Measurements from ENCODE around the gene FAM120AOS. TPM values are rescaled to one million over a fixed set of nuclear protein-coding genes. Genes with fewer than 3 reads are reported as not detected.

Gene FAM120AOS
- total RNA-seq, 1 donor from 2014 or later, result 27.9 TPM

DNA sequence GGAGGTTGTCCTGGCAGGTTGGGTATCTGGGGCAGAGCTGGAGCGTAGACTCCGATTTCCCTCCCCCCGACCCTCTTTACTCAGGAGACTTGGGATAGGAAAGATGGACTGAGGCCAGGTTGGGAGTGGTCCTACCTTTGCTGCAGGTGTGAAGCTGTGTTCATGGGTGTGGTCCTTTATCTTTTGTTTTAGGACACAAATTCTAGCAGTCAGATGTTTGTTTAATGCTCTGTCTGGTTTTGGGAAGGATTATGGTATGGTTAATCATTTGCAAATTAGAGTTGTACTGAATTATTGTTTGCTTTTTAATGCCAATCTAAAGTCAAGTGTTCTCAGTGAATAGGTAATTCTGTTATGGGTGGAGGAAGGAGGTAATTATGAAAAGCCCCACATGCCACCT, 14.1 kb upstream of the FAM120AOS start:
- DNase-seq (ENCODE audit: extremely low read depth, low read depth, low spot score), result no peak

DNA sequence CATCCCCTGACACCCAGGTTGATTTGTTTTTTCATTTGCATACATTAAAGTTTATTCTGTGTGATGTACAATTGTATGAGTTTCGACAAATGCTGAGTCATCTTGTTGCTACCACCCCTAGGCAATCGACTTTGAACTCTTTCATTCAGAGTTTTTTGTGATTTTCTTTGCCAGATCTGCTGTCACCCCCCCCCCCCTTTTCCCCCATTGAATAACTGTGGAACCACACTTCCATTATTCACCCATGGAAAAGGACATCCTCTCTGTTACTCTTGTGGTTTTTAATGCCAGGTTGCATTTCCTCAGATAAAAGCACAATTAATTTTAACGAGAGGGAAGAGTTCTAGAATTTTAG, 13.7 kb upstream of the FAM120AOS start:
- no peak for DNase-seq (ENCODE audit: extremely low read depth, low read depth, low spot score)

DNA sequence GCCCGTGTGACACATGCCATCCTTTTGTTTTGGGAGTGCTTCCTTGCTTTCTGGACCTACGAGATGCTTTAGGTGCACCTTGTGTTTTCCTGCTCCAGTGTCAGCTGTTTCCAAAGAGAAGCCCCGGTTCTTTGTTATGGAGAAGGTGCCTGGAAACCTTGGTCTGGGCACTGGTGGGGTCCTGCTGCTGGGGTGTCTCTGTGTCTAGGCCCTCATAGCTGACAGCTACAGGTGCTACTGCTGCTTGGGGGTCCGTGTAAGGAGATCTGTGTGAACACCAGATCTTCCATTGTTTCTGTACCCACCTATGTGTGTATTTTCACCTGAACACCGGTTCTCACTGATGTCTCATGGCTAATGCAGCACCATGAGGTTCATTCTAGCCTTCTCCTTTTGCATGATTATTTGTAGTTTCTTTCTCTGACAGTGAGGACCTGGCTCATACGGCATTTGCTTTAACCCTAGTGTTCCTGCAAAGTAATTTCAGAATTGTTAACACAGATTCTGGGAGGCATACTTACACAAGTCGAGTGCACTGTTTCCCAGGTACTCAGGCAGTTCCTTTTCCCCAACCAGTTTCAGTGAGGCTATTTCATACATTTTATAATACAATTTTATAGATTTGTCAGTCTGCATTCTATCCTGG, 13.2 kb upstream of the FAM120AOS start:
- no peak for DNase-seq (ENCODE audit: extremely low read depth, low read depth, low spot score)

DNA sequence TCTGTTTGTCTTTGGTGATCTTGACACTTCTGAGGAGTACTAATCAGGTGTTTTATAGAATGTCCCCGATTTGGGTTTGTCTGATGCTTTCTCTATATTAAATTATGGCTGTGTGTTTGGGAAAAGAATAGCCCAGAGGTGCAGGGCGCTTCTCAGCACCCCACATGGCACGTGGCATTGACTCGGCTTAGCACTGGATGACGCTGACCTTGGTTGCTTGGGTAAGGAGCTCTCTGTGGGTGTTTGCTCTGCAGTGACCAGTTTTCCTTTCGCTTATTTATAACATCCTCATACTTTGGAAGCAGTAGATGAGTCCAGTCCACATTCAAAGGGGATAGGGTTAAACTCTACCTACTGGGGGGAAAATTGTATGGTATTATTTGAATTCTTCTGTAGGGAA, 12.5 kb upstream of the FAM120AOS start:
- DNase-seq (ENCODE audit: extremely low read depth, low read depth, low spot score), result no peak

DNA sequence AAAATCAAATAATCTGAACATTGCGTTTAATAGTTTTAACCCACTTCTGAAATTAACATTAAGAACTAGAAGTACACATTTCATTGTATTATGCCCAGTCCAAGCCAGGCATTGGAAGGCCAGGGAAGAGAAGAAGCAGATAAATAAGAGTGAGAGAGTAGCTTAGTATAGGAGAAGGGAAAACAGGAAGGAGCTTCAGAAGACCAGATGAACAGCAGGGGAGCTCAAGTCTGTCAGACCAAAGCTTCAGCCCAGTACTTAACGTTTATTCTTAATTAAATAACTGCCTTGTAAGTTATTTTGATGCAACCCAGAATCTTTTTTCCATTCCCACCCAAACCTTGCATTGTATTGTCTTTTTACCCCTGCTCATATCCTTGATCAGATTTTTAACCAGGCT, 11.5 kb upstream of the FAM120AOS start:
- no peak for DNase-seq (ENCODE audit: extremely low read depth, low read depth, low spot score)

DNA sequence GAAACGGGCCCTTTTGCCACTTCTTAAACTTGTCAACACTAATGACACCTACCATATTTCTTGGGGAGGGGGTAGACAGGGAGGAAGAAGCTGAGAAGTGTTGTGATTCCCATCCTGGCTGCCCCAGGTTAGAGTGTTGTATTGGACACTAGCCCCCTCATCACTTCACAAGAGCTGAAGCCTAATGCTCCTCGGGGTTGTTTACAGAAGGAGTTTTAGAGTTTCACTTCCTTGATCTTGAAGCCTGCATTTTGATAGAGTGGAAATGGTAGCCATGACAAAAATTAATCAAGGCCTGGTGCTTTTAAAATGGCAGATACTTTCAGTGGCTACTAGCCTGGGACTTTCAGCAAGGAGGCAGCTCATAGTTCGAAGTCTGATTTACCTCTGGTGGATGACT, 11.0 kb upstream of the FAM120AOS start:
- no peak for DNase-seq (ENCODE audit: extremely low read depth, low read depth, low spot score)

DNA sequence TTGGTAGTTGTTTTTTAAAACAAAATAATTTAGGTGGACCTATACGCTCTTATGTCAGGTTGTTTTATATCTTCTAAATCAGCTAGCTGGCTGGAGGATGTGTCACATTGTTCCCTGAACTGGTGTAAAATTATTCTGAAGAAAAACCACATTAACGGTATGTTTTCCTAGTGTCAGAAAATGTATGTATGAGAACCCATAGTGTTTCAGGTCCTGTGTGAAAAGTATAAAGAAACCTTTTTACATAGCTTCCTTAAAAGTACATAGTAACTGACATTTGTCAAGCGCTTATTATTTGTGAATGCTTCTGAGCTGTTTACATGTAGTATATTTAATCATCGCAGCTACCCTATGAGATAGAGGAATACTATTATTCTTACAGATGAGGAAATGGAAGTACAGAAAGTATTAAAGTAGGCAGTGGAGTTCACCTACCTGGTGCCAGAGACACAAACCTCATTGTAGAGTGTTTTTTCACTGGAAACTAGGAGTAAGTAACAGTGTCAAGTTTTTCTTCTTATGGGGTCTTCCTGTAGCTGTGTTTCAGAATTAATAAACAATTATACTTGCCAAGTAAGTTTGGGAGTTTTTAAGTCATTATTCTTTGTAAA, 10.4 kb upstream of the FAM120AOS start:
- DNase-seq (ENCODE audit: extremely low read depth, low read depth, low spot score), result no peak

DNA sequence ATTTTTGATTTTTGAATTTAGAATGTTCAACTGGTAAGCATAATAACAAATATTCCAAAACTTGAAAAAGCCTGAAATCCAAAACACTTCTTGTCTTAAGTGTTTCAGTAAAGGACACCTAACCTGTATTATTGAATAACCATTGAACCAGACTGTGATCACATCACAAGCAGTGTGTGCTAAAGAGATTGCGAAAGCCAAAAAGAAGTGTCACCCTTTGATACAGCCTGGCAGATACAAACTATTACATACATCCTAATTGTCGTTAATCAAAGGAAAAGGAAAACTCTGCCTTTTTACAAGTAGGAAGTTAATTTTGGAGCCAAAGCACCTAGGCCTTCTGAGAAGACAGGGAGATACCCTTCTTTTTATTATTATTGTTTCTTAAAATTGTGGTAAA, 8.4 kb upstream of the FAM120AOS start:
- DNase-seq (ENCODE audit: extremely low read depth, low read depth, low spot score), result no peak

DNA sequence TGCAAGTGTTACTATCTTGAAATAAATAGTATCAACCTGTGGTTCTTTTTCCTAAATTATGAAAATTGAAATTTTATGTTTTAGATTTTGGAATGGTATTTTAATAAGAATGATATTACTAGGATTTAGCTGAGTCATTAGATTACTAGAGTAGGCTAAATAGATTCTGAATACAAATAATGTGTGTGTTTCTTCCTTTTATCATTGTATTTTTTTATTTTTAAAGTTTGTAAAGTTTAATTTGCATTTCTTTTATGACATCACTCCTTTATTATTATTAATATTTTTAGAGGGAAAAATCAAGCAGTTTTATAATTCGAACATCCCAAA, 8.0 kb upstream of the FAM120AOS start:
- DNase-seq (ENCODE audit: extremely low read depth, low read depth, low spot score), result no peak

DNA sequence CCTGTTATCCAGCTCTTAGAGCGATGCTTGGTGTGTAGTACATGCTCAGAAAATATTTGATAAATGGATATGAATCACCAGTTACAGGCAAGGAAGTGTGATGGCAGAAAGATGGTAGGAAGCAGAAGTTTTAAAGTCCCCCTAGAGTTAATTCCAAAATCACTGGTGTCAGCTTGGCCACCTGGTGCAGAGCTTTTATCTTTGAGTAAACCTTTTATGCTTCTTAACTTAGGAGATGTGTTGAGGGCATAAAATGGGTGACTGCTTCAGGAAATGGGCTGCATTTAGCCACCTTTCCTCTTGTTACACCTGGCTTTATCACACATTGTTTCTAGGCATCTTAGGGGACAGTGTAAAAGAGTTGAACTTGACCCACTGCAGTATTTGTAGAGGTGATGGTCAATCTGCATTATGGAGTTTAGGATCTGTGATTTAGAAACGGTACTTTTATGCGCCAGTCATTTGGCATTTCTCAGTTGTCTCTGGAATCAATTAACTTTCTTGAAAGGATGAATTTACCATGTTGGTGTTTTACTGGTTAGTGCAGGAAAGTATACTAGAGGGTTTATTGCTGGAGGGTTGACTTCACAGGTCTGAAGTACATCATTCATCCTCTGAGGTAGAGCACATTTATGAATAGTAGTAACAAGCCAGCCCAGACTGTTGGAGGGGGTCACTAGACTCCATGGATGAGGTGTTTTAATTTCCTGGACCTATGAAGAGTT, 7.5 kb upstream of the FAM120AOS start:
- DNase-seq (ENCODE audit: extremely low read depth, low read depth, low spot score), result no peak

DNA sequence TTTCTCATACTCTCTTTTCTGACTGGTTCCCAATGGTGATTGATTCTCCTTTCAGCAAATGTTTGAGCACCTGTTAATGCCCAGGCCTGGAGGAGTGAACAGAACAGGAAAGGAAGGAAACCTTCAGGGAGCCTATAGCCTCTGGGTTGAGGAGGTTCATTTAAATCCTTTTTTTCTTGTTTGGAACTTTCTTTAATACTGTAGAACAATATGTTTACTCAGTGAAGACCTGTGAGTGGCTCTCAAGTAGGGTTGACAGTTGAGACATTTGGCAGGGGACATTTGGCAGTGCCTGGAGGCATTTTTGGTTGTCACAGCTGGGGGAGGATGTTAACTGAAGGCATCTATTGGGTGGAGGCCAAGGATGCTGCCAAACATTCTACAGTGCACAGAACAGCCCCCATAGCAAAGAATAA, 6.1 kb upstream of the FAM120AOS start:
- no peak for DNase-seq (ENCODE audit: extremely low read depth, low read depth, low spot score)

DNA sequence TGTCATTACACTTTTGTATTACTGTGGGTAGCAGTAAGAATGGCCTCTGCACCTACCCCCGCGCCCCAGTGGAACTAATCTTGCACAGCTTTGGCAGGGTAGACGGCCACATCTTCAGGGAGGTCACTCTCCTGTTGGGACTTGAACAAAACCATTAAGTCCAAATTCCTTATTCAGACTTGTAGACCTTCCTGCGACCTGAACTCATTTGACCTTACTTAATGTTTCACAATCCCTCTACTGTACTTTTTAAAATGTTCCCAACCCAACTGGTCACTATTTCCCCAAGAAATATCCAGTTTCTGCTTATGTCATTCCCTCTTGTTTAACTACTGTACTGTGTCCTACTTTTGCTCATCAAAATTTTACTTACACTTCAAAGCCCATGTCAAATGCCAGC, 5.3 kb upstream of the FAM120AOS start:
- no peak for DNase-seq (ENCODE audit: extremely low read depth, low read depth, low spot score)

DNA sequence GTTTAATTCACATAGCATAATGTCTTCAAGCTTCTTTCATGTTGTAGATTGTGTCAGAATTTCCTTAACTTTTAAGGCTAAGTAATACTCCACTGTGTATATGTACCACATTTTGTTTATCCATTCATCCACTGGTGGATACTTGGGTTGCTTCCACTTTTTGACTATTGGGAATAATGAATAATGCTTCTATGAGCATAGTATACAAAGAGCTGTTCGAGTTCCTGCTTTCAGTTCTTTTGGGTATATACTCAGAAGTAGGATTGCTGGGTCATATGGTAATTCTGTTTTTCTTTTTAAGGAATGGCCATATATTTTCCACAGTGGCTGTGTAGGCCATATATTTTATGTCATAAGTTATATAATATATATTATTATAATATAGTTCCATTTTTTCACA, 3.6 kb upstream of the FAM120AOS start:
- DNase-seq (ENCODE audit: extremely low read depth, low read depth, low spot score), result no peak

DNA sequence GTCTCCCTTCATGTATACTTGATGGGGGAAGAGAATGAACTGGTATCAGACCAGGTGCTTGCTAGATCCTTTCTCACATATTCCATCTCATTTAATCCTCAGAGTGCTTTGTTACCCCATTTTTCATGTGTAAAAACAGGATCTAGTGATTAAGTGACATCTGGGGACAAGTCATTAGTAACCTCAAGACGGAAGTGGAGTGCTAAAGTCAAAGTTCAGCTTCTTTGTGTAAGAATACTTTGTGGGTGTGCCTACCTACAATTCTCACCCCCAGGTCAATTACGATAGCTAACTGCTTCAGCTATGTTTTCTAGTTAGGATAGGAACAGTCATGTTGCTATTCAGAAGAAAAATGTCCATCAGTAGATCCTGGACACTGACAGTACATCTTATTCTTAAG, 3.1 kb upstream of the FAM120AOS start:
- DNase-seq (ENCODE audit: extremely low read depth, low read depth, low spot score), result no peak

DNA sequence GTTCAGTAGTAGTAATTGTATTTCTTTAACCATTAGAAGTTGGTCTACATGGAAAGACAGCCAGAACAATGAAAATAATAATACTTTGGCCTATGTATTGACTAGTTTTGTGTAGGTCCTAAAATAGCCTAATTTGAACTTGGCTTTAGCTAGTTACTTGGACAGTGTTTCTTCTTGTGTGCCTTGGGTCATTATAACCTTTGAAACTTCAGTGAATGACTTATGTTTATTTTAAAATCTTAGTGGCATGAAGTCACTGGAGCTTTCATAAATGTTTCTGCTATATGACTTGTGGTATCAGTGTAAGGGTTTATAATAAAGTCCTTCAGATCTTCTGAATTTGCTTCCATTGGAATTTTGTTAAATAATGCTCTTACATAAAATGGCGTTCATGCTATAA, 2.6 kb upstream of the FAM120AOS start:
- no peak for DNase-seq (ENCODE audit: extremely low read depth, low read depth, low spot score)

DNA sequence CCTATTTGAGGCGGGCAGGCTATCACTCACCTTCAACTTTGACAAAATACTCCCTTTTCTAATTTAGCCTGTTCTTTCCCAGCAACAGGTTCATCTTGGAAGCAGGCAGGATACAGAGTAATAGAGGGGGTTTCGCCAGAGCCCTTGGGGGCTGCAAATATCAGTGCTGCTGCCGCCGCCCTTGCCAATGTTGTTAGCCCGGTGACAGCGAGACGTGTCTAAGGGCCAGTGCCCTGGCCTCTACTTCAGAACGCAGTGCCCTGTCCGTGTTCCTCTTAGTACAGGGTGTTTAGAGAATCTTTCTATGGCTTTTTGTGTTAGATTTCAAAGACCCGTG, 703 bp downstream of the FAM120AOS start:
- no peak for DNase-seq (ENCODE audit: extremely low read depth, low read depth, low spot score)

DNA sequence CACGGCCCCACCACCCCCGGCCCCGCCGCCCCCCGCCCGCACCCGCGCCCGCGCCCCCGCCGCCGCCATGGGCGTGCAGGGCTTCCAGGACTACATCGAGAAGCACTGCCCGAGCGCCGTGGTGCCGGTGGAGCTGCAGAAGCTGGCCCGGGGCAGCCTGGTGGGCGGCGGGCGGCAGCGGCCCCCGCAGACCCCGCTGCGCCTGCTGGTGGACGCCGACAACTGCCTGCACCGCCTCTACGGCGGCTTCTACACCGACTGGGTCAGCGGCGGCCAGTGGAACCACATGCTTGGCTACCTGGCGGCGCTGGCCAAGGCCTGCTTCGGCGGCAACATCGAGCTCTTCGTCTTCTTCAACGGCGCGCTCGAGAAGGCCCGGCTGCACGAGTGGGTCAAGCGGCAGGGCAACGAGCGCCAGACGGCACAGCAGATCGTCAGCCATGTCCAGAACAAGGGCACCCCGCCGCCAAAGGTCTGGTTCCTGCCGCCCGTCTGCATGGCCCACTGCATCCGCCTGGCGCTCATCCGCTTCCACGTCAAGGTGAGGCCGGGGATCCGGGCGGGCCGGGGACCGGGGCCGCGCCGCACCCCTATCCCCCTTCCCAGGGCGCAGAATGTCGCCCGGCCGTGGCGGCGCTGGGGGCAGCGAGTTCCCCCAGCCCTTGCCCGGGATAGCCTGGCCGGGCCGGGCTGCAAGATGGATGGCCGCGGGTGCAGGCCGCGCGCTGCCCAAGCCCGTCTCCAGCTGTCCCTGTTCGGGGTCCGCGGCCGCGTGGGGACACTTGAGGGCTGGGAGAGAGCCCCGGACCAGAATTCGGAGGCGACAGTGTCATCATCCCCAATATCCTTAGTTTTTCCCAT, 1.3 kb downstream of the FAM120AOS start:
- DNase-seq (ENCODE audit: extremely low read depth, low read depth, low spot score), result no peak

DNA sequence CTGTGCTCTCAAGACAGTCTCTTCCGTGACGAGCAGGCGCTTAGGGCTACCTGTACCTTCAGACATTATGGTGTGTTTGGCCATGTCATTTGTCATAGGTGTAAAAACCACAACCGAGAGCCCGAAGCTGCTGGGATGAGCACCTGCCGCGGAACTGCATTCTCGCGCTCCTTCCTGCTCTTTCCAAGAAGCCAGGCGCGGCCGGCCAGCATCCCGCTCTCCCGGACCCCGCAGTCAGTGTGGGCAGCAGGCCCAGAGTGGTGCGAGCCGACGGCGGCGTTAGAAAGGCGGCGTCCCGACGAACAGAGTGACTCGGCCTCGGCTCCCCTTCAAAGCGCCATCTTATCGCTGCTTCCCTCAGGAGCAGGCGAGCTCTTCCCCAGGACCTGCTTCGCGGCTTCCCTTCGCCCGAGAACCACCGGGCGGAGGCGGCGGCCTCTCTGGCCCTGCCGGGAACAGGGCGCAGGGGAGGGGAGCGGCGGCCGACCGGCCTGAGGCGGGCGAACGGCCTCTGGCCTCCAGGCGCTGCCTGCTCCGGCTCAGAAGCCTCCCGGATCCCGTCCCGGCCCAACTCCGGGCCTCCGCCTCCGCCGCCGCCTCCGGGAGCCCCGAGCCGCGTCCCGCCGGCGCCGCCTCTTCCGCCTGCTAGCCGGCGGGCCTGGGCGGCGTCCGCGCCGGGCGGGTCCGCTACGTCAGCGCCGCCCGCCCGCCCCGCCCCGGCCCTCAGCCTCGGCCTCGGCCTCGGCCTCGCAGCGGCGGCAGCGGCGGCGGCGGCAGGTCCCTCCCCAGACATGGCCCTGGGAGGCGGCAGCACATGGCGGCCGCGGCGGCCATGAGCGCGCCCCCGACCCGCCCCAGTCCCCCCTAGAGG, 2.2 kb downstream of the FAM120AOS start, which contains the start of gene FAM120A:
Gene FAM120A, plus strand, starts transcription at position 741 of the 871 bp plus-strand sequence. CDS start 231 bp downstream, outside the sequence.
- no peak for DNase-seq (ENCODE audit: extremely low read depth, low read depth, low spot score)

DNA sequence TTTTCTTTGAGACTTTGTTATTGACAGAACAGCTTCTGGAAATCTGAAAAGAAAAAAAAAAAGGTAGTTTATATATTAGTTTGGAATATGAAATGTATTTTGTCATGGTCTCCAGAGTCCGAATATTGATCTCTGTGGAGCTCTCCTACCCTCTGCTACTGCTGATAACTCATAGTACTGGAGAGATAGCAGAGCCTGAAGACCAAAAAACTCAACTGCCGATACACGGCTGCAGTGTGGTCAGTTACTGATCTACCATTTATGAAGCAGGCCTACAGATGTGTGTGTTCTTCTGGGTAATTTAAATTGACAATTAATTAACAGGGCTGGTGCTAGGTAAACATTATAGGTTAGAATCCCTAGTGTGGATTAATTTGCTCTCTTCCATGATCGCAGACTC, 5.7 kb downstream of the FAM120AOS start:
- DNase-seq (ENCODE audit: extremely low read depth, low read depth, low spot score), result no peak

DNA sequence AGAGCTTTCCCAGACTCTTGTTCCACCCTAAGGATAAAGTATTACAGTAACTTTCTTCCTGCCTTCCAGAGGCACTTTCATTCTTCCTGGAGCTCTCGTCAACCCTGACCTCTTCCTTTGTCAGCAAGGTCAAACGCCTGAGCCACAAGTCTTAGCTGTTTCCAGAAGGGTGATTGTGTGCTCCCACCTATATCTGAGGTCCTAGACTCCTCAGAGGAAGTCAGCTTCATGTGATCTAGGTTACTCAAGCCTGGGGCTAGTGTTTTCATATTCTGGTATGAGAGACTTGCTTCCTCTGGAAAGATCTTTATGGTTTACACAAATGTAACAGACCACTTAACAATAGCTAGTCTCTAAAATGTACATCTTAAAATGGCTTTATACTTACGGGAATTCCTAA, 7.3 kb downstream of the FAM120AOS start:
- no peak for DNase-seq (ENCODE audit: extremely low read depth, low read depth, low spot score)

Measured in glomerular endothelial cell (primary cell).